ENCODE data around the gene SLC9A1. TPM values are rescaled to one million over a fixed set of nuclear protein-coding genes. Genes with fewer than 3 reads are reported as not detected.
A peak's percentile ranks its signal among the peaks of the same experiment; 100 is the strongest.
"Not testable (repeated sequence)": the region's sequence is repeated elsewhere in the genome, so short reads cannot be mapped to it uniquely, and the experiment has no call there.

Gene SLC9A1
- total RNA-seq, 1 donor from 2014 or later = 1.8 TPM

DNA sequence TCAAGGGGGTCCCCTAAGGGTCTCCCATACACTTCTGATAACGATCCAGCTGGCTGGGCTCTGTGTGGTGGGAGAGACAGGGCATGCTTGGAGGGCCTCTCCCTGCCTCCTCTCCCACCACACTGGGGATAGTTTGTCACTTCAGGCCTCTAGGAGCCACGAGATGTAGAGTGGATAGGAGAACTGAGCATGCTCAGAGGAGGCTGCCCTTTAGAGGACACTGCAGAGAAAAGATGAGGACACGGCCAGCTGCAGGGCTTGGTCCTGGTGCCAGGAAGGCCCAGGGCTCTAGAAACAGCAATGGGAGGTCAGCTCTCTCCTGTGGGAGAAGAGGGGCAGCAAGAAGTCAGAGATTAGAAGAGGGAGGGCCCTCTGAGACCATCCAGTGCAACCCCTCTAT lies 25.7 kb downstream of the SLC9A1 start:
- no peaks in the 10 kb centered on the region for H3K79me2 ChIP-seq (ENCODE audit: low read depth)
- no peak overlapping the region for H2AFZ ChIP-seq (replicated peaks)
- Mint-ChIP-seq H3K4me3 (no peak overlapping the region), H3K27me3 (ENCODE audit: insufficient read depth, low read depth) (no peaks in the 10 kb centered on the region), H3K27ac (peak overlapping the region; percentile 81), H3K4me1 (peaks cover 16% of the 10 kb centered on the region), H3K9me3 (no peaks in the 10 kb centered on the region), H3K36me3 (peaks cover under 1% of the 10 kb centered on the region)
- no peaks in the 10 kb centered on the region for H3K36me3 ChIP-seq
- no peak for TF ChIP-seq CTCF (IDR thresholded peaks at IDR 0.05)
- TF ChIP-seq EZH2phosphoT487 (IDR thresholded peaks at IDR 0.05) = no peak
- no peak for TF ChIP-seq EZH2 (IDR thresholded peaks at IDR 0.05)
- peaks cover 8% of the 10 kb centered on the region for H3K4me1 ChIP-seq
- no peaks in the 10 kb centered on the region for H3F3A ChIP-seq (ENCODE audit: low read depth)
- H3K9me3 ChIP-seq (ENCODE audit: low read depth) = no peaks in the 10 kb centered on the region
- H3K27ac ChIP-seq = no peak overlapping the region
- H3K4me2 ChIP-seq = no peak overlapping the region
- H3K4me3 ChIP-seq = no peak overlapping the region
- H3K9ac ChIP-seq = no peak overlapping the region
- no peak for DNase-seq (ENCODE audit: low spot score)
- no peaks in the 10 kb centered on the region for H4K20me1 ChIP-seq (ENCODE audit: low read depth)
- H3K27me3 ChIP-seq = no peaks in the 10 kb centered on the region

GRCh38 chr1:27127419-27127818 lies 27.5 kb downstream of the SLC9A1 start:
- no peaks in the 10 kb centered on the region for H3K36me3 Mint-ChIP-seq
- Histone ChIP-seq H3K4me2 (no peak overlapping the region), H3K79me2 (ENCODE audit: low read depth) (no peaks in the 10 kb centered on the region), H2AFZ (replicated peaks) (no peak overlapping the region), H3K9me3 (ENCODE audit: low read depth) (no peaks in the 10 kb centered on the region), H3K4me3 (no peak overlapping the region), H4K20me1 (ENCODE audit: low read depth) (no peaks in the 10 kb centered on the region), H3K9ac (no peak overlapping the region), H3K27ac (no peak overlapping the region), H3K27me3 (no peaks in the 10 kb centered on the region), H3F3A (ENCODE audit: low read depth) (no peaks in the 10 kb centered on the region), H3K4me1 (peaks cover 12% of the 10 kb centered on the region), H3K36me3 (no peaks in the 10 kb centered on the region)
- no peak overlapping the region for H3K4me3 Mint-ChIP-seq
- TF ChIP-seq EZH2 (IDR thresholded peaks at IDR 0.05) (no peak), CTCF (IDR thresholded peaks at IDR 0.05) (peak; percentile 28), EZH2phosphoT487 (IDR thresholded peaks at IDR 0.05) (no peak)
- peak; percentile 29 for DNase-seq (ENCODE audit: low spot score)
- H3K4me1 Mint-ChIP-seq = peaks cover 25% of the 10 kb centered on the region
- H3K9me3 Mint-ChIP-seq = no peaks in the 10 kb centered on the region
- H3K27me3 Mint-ChIP-seq (ENCODE audit: insufficient read depth, low read depth) = peaks cover 2% of the 10 kb centered on the region
- no peak overlapping the region for H3K27ac Mint-ChIP-seq

- Histone ChIP-seq H3K4me3 (no peak overlapping the region), H3K9me3 (ENCODE audit: low read depth) (no peaks in the 10 kb centered on the region), H3K36me3 (no peaks in the 10 kb centered on the region), H3K79me2 (ENCODE audit: low read depth) (no peaks in the 10 kb centered on the region), H3K27ac (no peak overlapping the region), H2AFZ (replicated peaks) (no peak overlapping the region), H3K4me1 (peaks cover 12% of the 10 kb centered on the region), H3K4me2 (no peak overlapping the region), H4K20me1 (ENCODE audit: low read depth) (no peaks in the 10 kb centered on the region), H3F3A (ENCODE audit: low read depth) (no peaks in the 10 kb centered on the region), H3K27me3 (no peaks in the 10 kb centered on the region), H3K9ac (no peak overlapping the region)
- peaks cover 3% of the 10 kb centered on the region for H3K27me3 Mint-ChIP-seq (ENCODE audit: insufficient read depth, low read depth)
- H3K4me1 Mint-ChIP-seq = peaks cover 30% of the 10 kb centered on the region
- no peaks in the 10 kb centered on the region for H3K36me3 Mint-ChIP-seq
- no peak for DNase-seq (ENCODE audit: low spot score)
- H3K9me3 Mint-ChIP-seq = no peaks in the 10 kb centered on the region
- H3K4me3 Mint-ChIP-seq = no peak overlapping the region
- H3K27ac Mint-ChIP-seq = no peak overlapping the region
- no peak for TF ChIP-seq EZH2phosphoT487 (IDR thresholded peaks at IDR 0.05)
- no peak for TF ChIP-seq EZH2 (IDR thresholded peaks at IDR 0.05)
- no peak for TF ChIP-seq CTCF (IDR thresholded peaks at IDR 0.05)
Measured at GRCh38 chr1:27126391-27126790, 28.5 kb downstream of the SLC9A1 start.

GRCh38 chr1:27125125-27125524 lies 29.8 kb downstream of the SLC9A1 start:
- H3K36me3 ChIP-seq; H3K9me3 Mint-ChIP-seq; H3K27ac ChIP-seq; H3K4me3 Mint-ChIP-seq; H3K27ac Mint-ChIP-seq; H4K20me1 ChIP-seq (ENCODE audit: low read depth); H2AFZ ChIP-seq (replicated peaks); DNase-seq (ENCODE audit: low spot score); H3K27me3 Mint-ChIP-seq (ENCODE audit: insufficient read depth, low read depth); H3K79me2 ChIP-seq (ENCODE audit: low read depth); H3K4me2 ChIP-seq; H3K27me3 ChIP-seq; H3K36me3 Mint-ChIP-seq; H3K9ac ChIP-seq; H3F3A ChIP-seq (ENCODE audit: low read depth); H3K4me3 ChIP-seq; H3K9me3 ChIP-seq (ENCODE audit: low read depth): not testable (repeated sequence)
- peaks cover 12% of the 10 kb centered on the region for H3K4me1 ChIP-seq
- H3K4me1 Mint-ChIP-seq = peaks cover 33% of the 10 kb centered on the region

All from neural progenitor cell (in vitro differentiated cells).